Measurements from ENCODE around the gene CCT4. TPM values are rescaled to one million over a fixed set of nuclear protein-coding genes. Genes with fewer than 3 reads are reported as not detected.
"Not testable (repeated sequence)": the region's sequence is repeated elsewhere in the genome, so short reads cannot be mapped to it uniquely, and the experiment has no call there.

The CCT4 gene
- total RNA-seq, 4 donors from 2014 or later = 63.2 to 87.1 (median 75.5) TPM

GRCh38 chr2:61877571-61878245, 10.7 kb downstream of the CCT4 start:
- no peaks in the 10 kb centered on the region for H3K9me3 ChIP-seq
- no peaks in the 10 kb centered on the region for H3K27me3 ChIP-seq
- no peak overlapping the region for H3K4me3 ChIP-seq
- H3K36me3 ChIP-seq = peaks cover 6 to 99% of the 10 kb centered on the region in 2 donors
- H3K4me1 ChIP-seq = no peaks in the 10 kb centered on the region
- in situ Hi-C loops (cut with MboI; ENCODE audit: low sequenced_read_pairs in 4 of 4) (loop anchor here in 2 of 4 donors (25.0 kb wide), 2 partner anchors 835 to 1115 kb away; partner anchors contain the start of genes EHBP1 (in 2 of the 2) and PAPOLG (in 1 of the 2)), intact Hi-C loops (cut with DNase I; ENCODE audit: low total_unique reads) (no loop called here)
- TF ChIP-seq CTCF (IDR thresholded peaks at IDR 0.05 in 4 of 5, conservative IDR thresholded peaks at IDR 0.05 in 1 of 5) = no peak
- TF ChIP-seq POLR2A (IDR thresholded peaks at IDR 0.05) = no peak
- no peak overlapping the region for H3K27ac ChIP-seq
- no peak for DNase-seq
- ATAC-seq = no peak

DNA sequence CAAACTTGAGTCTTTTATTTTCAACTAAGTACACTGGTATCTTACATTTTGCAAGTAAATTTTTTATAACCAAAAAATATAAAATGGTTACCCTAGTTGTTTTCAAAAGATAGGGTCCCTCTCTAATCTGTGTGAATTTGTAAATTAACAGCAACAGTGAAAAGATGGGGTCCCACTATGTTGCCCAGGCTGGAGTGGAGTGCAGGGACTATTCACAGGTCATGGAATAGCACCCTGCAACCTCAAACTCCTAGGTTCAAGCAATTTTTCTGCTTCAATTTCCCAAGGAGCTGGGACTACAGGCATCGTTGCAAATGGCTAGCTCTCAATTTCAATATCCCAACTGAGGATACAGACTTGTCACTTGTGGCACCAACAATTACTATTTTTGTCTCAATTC, 12.1 kb downstream of the CCT4 start:
- H3K4me3 ChIP-seq = no peak overlapping the region
- ATAC-seq (no peak), DNase-seq (no peak)
- peaks cover 9 to 99% of the 10 kb centered on the region in 2 donors for H3K36me3 ChIP-seq
- TF ChIP-seq POLR2A (IDR thresholded peaks at IDR 0.05) (no peak), CTCF (IDR thresholded peaks at IDR 0.05 in 4 of 5, conservative IDR thresholded peaks at IDR 0.05 in 1 of 5) (no peak)
- no peaks in the 10 kb centered on the region for H3K4me1 ChIP-seq
- H3K27me3 ChIP-seq = no peaks in the 10 kb centered on the region
- H3K27ac ChIP-seq = no peak overlapping the region
- H3K9me3 ChIP-seq = no peaks in the 10 kb centered on the region
- in situ Hi-C loops (cut with MboI; ENCODE audit: low sequenced_read_pairs in 4 of 4) = loop anchor here in 2 of 4 donors (25.0 kb wide), 2 partner anchors 836 to 1114 kb away; partner anchors contain the start of genes EHBP1 (in 2 of the 2) and PAPOLG (in 1 of the 2)
- intact Hi-C loops (cut with DNase I; ENCODE audit: low total_unique reads) = no loop called here

- H3K4me1 ChIP-seq; H3K9me3 ChIP-seq; H3K27me3 ChIP-seq; DNase-seq; H3K4me3 ChIP-seq; H3K27ac ChIP-seq; in situ Hi-C loops (cut with MboI; ENCODE audit: low sequenced_read_pairs in 4 of 4); ATAC-seq; intact Hi-C loops (cut with DNase I; ENCODE audit: low total_unique reads): not testable (repeated sequence)
- peaks cover 0 to 75% of the 10 kb centered on the region in 2 donors for H3K36me3 ChIP-seq
These were observed 21.9 kb downstream of the CCT4 start for GRCh38 chr2:61866482-61867089.

DNA sequence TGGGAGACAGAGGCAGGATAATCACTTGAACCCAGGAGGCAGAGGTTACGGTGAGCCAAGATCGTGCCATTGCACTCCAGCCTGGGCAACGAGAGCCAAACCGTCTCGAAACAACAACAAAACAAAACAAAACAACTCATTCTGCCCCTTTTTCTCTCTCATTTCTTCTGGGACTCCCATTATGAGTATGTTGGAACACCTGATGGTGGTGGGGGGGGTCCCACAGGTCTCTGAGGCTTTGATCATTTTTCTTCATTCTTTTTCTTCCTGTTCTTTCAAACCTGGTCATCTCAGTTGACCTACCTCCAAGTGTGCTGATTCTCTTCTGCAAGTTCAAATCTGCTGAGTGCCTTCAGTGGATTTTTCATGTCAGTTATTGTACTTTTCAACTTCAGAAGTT, 26.4 kb downstream of the CCT4 start:
- Histone ChIP-seq H3K4me1 (no peaks in the 10 kb centered on the region), H3K27ac (no peak overlapping the region), H3K4me3 (no peak overlapping the region), H3K36me3 (peaks cover 0 to 33% of the 10 kb centered on the region in 2 donors), H3K27me3 (no peaks in the 10 kb centered on the region), H3K9me3 (no peaks in the 10 kb centered on the region)
- in situ Hi-C loops (cut with MboI; ENCODE audit: low sequenced_read_pairs in 4 of 4) = no loop called here
- TF ChIP-seq CTCF (IDR thresholded peaks at IDR 0.05 in 4 of 5, conservative IDR thresholded peaks at IDR 0.05 in 1 of 5) (no peak), POLR2A (IDR thresholded peaks at IDR 0.05) (no peak)
- intact Hi-C loops (cut with DNase I; ENCODE audit: low total_unique reads) = no loop called here
- no peak for ATAC-seq
- no peak for DNase-seq

DNA sequence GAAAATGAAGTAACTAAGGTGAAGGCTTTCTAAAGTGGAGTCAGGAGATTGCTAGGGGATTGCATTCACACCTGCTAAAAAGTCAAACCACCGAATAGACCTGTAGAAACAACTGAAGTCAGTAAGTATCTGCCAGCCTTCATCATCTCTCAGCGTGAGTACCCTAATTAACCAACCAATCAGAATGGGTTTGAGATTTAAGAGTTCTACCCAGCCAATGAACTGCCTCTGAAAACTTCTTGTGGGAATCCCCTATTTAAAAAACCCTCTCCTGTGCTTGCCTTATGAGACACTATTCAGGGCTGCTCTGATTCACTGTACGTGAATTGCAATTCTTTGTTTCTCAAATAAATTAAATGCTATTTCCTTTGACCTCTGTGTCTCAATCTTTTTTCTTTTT, 31.2 kb downstream of the CCT4 start:
- H3K27ac ChIP-seq = no peak overlapping the region
- H3K9me3 ChIP-seq = no peaks in the 10 kb centered on the region
- H3K36me3 ChIP-seq = no peaks in the 10 kb centered on the region
- ATAC-seq (no peak), DNase-seq (no peak)
- peaks cover 8 to 13% of the 10 kb centered on the region in 2 donors for H3K4me1 ChIP-seq
- TF ChIP-seq POLR2A (IDR thresholded peaks at IDR 0.05) = no peak
- no peaks in the 10 kb centered on the region for H3K27me3 ChIP-seq
- intact Hi-C loops (cut with DNase I; ENCODE audit: low total_unique reads) = loop anchor here (10.0 kb wide), 2 partner anchors 162 to 812 kb away; no protein-coding TSS in a partner anchor
- in situ Hi-C loops (cut with MboI; ENCODE audit: low sequenced_read_pairs in 4 of 4) = no loop called here
- H3K4me3 ChIP-seq = no peak overlapping the region
